ENCODE data around the gene GPC4. TPM values are rescaled to one million over a fixed set of nuclear protein-coding genes. Genes with fewer than 3 reads are reported as not detected.

GPC4 gene
- polyA plus RNA-seq, 3 donors: 0.03 to 0.59 (median 0.27) TPM

DNA sequence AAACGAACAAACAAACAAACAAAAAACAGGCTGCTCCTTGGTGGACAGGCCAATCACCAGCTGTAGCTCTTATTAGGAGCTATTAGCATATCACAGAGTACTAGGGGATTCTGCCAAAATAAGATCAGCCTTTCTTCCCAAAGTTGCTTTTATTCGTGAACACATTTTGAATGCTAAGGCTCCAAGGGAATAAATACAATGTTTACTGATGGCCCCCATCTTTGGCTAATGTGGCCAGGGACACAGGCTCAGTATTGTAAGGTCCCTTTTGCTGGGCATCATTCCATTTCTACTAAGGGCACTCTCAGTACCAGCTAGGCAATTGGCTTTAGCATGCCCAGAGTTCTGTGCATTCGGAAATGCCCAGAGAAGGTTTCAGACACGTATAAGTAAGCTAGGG lies 84.3 kb downstream of the GPC4 start:
- no peak overlapping the region for H2AFZ ChIP-seq (ENCODE audit: insufficient read depth, low read depth, low read length, poor library complexity, severe bottlenecking)
- H3K4me2 ChIP-seq (replicated peaks; ENCODE audit: extremely low read depth, low read length, poor library complexity, severe bottlenecking): no peak overlapping the region
- no peaks in the 10 kb centered on the region for H3K36me3 ChIP-seq (replicated peaks in 1 of 2; ENCODE audit: control insufficient read depth in 1 of 2, insufficient read depth in 2 of 2, low read length in 2 of 2)
- no peak overlapping the region for H3K4me3 Mint-ChIP-seq
- H4K20me1 ChIP-seq (ENCODE audit: insufficient read depth, low read length): no peaks in the 10 kb centered on the region
- peaks cover 0 to 3% (median 2%) of the 10 kb centered on the region in 3 donors for H3K27me3 Mint-ChIP-seq (ENCODE audit: low read depth in 3 of 3)
- no peak overlapping the region for H3K27ac ChIP-seq (ENCODE audit: low read depth in 1 of 2, low read length in 2 of 2)
- peaks cover 2% of the 10 kb centered on the region for H3K4me1 Mint-ChIP-seq
- intact Hi-C loops (cut with micrococcal nuclease): loop anchor here in 1 of 2 donors (5.0 kb wide), 1 partner anchor 341 kb away; no protein-coding TSS in a partner anchor
- H3K27ac Mint-ChIP-seq: no peak overlapping the region
- H3K9me3 ChIP-seq (replicated peaks in 1 of 2; ENCODE audit: control insufficient read depth in 1 of 2, insufficient read depth in 1 of 2, low read length in 2 of 2): no peaks in the 10 kb centered on the region
- H3K79me2 ChIP-seq (ENCODE audit: insufficient read depth, low read length): no peaks in the 10 kb centered on the region
- no peaks in the 10 kb centered on the region for H3K27me3 ChIP-seq (ENCODE audit: control insufficient read depth in 2 of 2, insufficient read depth in 2 of 2, low read length in 2 of 2)
- no peak overlapping the region for H3K4me3 ChIP-seq (replicated peaks in 1 of 3; ENCODE audit: low read depth in 2 of 3, low read length in 3 of 3)
- H3K9me3 Mint-ChIP-seq: peaks cover 0 to 3% (median 0%) of the 10 kb centered on the region in 7 donors
- H3K36me3 Mint-ChIP-seq: no peaks in the 10 kb centered on the region
- H3K9ac ChIP-seq (ENCODE audit: insufficient read depth, low read length, poor library complexity, severe bottlenecking): no peak overlapping the region
- WGBS (ENCODE audit: insufficient coverage): no CpG with 5 or more reads among the region's 4 CpGs
- no peak for DNase-seq
- no peaks in the 10 kb centered on the region for H3K4me1 ChIP-seq (ENCODE audit: control insufficient read depth in 1 of 2, insufficient read depth in 2 of 2, low read length in 2 of 2)
- TF ChIP-seq, protein P1, sequence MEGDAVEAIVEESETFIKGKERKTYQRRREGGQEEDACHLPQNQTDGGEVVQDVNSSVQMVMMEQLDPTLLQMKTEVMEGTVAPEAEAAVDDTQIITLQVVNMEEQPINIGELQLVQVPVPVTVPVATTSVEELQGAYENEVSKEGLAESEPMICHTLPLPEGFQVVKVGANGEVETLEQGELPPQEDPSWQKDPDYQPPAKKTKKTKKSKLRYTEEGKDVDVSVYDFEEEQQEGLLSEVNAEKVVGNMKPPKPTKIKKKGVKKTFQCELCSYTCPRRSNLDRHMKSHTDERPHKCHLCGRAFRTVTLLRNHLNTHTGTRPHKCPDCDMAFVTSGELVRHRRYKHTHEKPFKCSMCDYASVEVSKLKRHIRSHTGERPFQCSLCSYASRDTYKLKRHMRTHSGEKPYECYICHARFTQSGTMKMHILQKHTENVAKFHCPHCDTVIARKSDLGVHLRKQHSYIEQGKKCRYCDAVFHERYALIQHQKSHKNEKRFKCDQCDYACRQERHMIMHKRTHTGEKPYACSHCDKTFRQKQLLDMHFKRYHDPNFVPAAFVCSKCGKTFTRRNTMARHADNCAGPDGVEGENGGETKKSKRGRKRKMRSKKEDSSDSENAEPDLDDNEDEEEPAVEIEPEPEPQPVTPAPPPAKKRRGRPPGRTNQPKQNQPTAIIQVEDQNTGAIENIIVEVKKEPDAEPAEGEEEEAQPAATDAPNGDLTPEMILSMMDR (IDR thresholded peaks at IDR 0.05): no peak

DNA sequence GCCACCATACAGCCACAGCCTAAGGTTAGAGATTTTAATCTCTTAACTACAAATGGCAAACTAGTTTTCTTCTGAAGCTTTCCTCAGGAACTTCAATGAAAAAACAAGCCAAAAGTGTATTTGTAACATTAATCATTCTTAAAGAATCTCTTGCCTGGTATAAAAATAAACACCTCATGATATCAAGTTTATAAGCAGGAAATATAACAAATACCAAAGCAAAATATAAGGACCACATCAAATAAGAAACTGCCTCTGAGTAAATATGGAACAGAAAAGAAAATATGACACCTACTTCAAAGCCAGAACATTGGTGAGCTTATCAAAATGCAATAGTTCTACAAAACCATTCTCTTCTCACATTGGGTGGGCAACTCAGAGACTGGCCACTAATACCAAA lies 89.9 kb downstream of the GPC4 start:
- intact Hi-C loops (cut with micrococcal nuclease): no loop called here
- H3K9ac ChIP-seq (ENCODE audit: insufficient read depth, low read length, poor library complexity, severe bottlenecking): no peak overlapping the region
- peaks cover 0 to 2% (median 1%) of the 10 kb centered on the region in 3 donors for H3K27me3 Mint-ChIP-seq (ENCODE audit: low read depth in 3 of 3)
- no peaks in the 10 kb centered on the region for H4K20me1 ChIP-seq (ENCODE audit: insufficient read depth, low read length)
- H3K4me2 ChIP-seq (replicated peaks; ENCODE audit: extremely low read depth, low read length, poor library complexity, severe bottlenecking): no peak overlapping the region
- H3K27me3 ChIP-seq (ENCODE audit: control insufficient read depth in 2 of 2, insufficient read depth in 2 of 2, low read length in 2 of 2): no peaks in the 10 kb centered on the region
- peaks cover 13% of the 10 kb centered on the region for H3K4me1 Mint-ChIP-seq
- H3K36me3 Mint-ChIP-seq: no peaks in the 10 kb centered on the region
- H3K4me3 ChIP-seq (replicated peaks in 1 of 3; ENCODE audit: low read depth in 2 of 3, low read length in 3 of 3): no peak overlapping the region
- no peak overlapping the region for H2AFZ ChIP-seq (ENCODE audit: insufficient read depth, low read depth, low read length, poor library complexity, severe bottlenecking)
- H3K9me3 ChIP-seq (replicated peaks in 1 of 2; ENCODE audit: control insufficient read depth in 1 of 2, insufficient read depth in 1 of 2, low read length in 2 of 2): no peaks in the 10 kb centered on the region
- H3K36me3 ChIP-seq (replicated peaks in 1 of 2; ENCODE audit: control insufficient read depth in 1 of 2, insufficient read depth in 2 of 2, low read length in 2 of 2): no peaks in the 10 kb centered on the region
- no peaks in the 10 kb centered on the region for H3K79me2 ChIP-seq (ENCODE audit: insufficient read depth, low read length)
- H3K27ac Mint-ChIP-seq: no peak overlapping the region
- peaks cover 0 to 7% of the 10 kb centered on the region in 2 donors for H3K4me1 ChIP-seq (ENCODE audit: control insufficient read depth in 1 of 2, insufficient read depth in 2 of 2, low read length in 2 of 2)
- no peak overlapping the region for H3K27ac ChIP-seq (ENCODE audit: low read depth in 1 of 2, low read length in 2 of 2)
- H3K4me3 Mint-ChIP-seq: no peak overlapping the region
- TF ChIP-seq, protein P1 (IDR thresholded peaks at IDR 0.05): no peak
- no peak for DNase-seq
- no peaks in the 10 kb centered on the region for H3K9me3 Mint-ChIP-seq

Measured in CD14-positive monocyte (primary cell).